Choroid plexus epithelial cell (primary cell): Measurements from ENCODE around the gene SPATA17.
A peak's percentile ranks its signal among the peaks of the same experiment; 100 is the strongest.
"Not testable (repeated sequence)": the region's sequence is repeated elsewhere in the genome, so short reads cannot be mapped to it uniquely, and the experiment has no call there.

Source experiments
- DNase-seq: peaks from one replicate; pipeline ENCODE4 v3.0.0-alpha.2; 2010; ENCODE audit warnings: low read depth
- H3K4me3 ChIP-seq: 2 replicates; pipeline ENCODE4 v1.5.1; 2011; ENCODE audit warnings: low read depth, mild to moderate bottlenecking, control low read depth, low read length, moderate library complexity
- CTCF ChIP-seq: conservative IDR thresholded peaks from 2 replicates; pipeline ENCODE4 v1.5.1; 2011; ENCODE audit warnings: low read depth, mild to moderate bottlenecking, control low read depth, inconsistent platforms, low read length, moderate library complexity

The SPATA17 gene

GRCh38 chr1:217630711-217631591, at the start of gene SPATA17, which contains the start of gene GPATCH2:
Gene SPATA17, plus strand, starts transcription at chr1:217631344. Its CDS starts 35 bp downstream, at chr1:217631379.
Gene GPATCH2, minus strand, starts transcription at chr1:217631090. Its CDS starts 119 bp downstream, at chr1:217630971.
- peak; percentile 95 for DNase-seq
- TF ChIP-seq CTCF = peak; percentile 45
- peak within 1 kb of the TSS; percentile 84 for H3K4me3 ChIP-seq

GRCh38 chr1:217584286-217584811, 46.8 kb upstream of the SPATA17 start:
- H3K4me3 ChIP-seq, DNase-seq: not testable (repeated sequence)

- H3K4me3 ChIP-seq = no peak overlapping the region
- no peak for TF ChIP-seq CTCF
- peak; percentile 30 for DNase-seq
Observed at GRCh38 chr1:217585577-217585976, 45.6 kb upstream of the SPATA17 start.

GRCh38 chr1:217586586-217586985, 44.6 kb upstream of the SPATA17 start:
- DNase-seq = peak; percentile 37
- H3K4me3 ChIP-seq = no peak overlapping the region
- no peak for TF ChIP-seq CTCF

- no peak for DNase-seq
- H3K4me3 ChIP-seq = no peak overlapping the region
Observed at GRCh38 chr1:217590598-217590997, 40.5 kb upstream of the SPATA17 start.

GRCh38 chr1:217599154-217599553, 32.0 kb upstream of the SPATA17 start:
- no peak for TF ChIP-seq CTCF
- DNase-seq = no peak

More at GRCh38 chr1:217590598-217590997, 40.5 kb upstream of the SPATA17 start:
- no peak for TF ChIP-seq CTCF

GRCh38 chr1:217602380-217602779, 28.8 kb upstream of the SPATA17 start:
- H3K4me3 ChIP-seq = no peak overlapping the region

More at GRCh38 chr1:217599154-217599553, 32.0 kb upstream of the SPATA17 start:
- no peak overlapping the region for H3K4me3 ChIP-seq

More at GRCh38 chr1:217602380-217602779, 28.8 kb upstream of the SPATA17 start:
- TF ChIP-seq CTCF = no peak
- no peak for DNase-seq
